GM18909 (cell line): ENCODE measurements around the gene SEC16A.

Experiments
- ATAC-seq: cut with Tn5 transposase; IDR thresholded peaks from one replicate; pipeline ENCODE4 v1.9.1; 2021; ENCODE audit warnings: mild to moderate bottlenecking; ENCODE audit not compliant: unreplicated experiment, poor library complexity

The SEC16A gene

DNA sequence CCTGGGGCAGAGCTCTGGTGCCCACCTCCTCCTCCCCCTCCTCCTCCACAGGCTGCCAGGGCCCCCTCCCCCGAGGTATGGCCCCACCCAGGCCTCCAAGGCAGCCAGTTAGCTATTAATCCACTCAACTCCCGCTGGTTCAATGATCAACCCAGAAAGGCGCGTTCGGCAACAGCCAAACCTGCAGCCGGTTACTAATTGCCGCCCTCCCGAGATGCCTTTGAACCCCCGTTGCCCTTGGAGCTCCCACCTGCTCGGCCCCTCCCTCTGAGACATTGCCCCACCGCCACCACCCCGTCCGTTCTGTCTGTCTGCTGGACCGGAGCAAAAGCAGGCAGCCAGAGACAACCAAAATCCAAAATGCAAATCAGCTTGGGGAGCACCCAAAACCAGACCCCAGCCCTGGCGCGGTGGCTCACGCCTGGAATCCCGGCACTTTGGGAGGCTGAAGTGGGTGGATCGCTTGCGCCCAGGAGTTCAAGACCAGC lies 37.3 kb upstream of the SEC16A start:
- no peak for ATAC-seq

DNA sequence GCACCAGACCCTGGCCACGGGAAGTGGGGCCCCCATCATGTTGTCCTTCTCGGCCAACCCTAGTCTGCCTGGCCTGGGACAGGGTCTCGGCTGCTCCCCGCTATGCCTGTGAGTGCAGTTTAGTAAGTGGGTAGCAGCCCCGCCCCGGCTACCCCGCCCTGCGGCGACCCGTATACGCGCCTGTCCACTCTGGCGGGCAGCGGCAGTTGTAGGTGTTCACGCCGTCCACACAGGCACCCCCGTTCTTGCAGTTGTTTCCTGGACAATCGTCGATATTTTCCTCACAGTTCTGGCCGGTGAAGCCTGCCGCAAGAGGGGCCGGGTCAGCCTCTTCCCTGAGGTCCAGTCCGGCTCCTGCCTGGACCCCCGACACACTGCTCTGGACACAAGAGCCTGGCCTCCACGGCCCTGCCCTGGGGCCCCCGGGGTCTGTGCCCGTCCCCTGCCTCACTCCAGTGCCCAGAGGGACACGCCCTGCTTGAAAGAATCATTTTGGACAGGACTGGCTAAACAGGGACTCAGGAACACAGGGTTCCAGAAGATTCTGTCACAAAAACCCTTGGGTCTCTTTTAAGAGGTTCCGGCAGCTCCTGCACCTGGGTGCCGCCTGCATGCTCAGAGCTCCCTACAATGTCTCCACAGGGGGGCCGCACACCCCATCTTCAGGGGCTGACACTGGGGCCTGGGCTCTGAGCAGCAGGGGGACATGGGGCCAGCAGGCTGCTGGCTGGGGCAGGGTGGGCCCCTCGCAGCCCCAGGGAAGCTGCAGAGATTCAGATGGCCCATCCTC lies 36.6 kb upstream of the SEC16A start:
- ATAC-seq: no peak

DNA sequence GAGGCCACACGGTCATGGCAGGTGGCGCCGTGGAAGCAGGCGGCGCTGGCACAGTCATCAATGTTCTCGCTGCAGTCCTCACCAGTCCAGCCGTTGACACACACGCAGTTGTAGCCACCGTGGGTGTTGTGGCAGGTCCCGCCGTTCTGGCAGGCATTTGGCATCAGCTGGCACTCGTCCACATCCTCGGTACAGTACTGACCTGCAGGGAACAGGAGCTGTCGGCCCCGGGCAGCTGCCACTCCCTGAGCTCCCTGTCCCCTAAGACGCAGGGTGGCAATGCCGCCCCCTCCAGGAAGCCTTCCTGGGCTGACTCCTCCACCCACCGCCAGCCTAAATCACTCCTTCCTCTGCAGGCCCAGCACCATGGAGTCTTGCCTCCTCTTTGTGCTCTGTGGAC lies 35.8 kb upstream of the SEC16A start:
- ATAC-seq: no peak

DNA sequence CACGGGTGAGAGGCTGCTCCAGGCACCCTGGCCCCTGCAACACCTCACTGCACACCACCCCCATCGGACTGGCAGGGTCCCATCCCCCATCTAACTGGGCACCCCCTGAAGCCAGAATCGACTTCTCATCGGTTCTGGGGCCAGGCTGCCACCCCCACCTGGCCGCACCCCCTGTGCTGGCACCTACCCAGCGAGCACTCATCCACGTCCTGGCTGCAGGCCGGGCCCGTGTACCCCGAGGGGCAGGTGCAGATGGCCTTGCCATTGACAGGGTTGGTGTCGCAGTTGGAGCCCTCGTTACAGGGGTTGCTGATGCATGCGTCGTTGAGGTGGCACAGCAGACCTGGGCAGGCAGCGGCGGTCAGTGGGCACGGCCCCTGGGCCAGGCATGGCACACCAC lies 35.1 kb upstream of the SEC16A start:
- ATAC-seq: no peak

GRCh38 chr9:136517012-136517743 lies 34.3 kb upstream of the SEC16A start:
- ATAC-seq: no peak

- ATAC-seq: no peak
Measured at GRCh38 chr9:136516191-136516654, 33.4 kb upstream of the SEC16A start.

GRCh38 chr9:136515276-136515675 lies 32.4 kb upstream of the SEC16A start:
- ATAC-seq: no peak

- no peak for ATAC-seq
Measured at GRCh38 chr9:136514022-136514714, 31.3 kb upstream of the SEC16A start.

DNA sequence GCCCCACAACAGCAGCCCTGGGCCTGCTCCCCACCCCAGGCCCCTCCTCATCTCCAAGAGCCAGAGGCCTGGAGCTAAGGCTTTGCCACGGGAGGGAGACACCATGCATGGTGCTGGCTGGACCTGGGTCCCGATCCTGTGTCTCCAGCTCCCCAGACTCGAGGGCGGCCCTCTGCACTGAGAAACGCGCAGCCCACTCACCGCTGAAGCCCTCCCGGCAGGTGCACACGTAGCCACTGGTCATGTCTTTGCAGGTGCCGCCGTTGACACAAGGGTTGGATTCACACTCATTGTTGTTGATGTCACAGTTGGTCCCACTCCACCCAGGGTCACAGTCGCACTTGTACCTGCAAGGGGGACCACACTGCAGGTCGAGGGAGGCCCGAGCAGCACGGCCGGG lies 30.4 kb upstream of the SEC16A start:
- no peak for ATAC-seq

- ATAC-seq: no peak
Measured at GRCh38 chr9:136512651-136513071, 29.8 kb upstream of the SEC16A start.

DNA sequence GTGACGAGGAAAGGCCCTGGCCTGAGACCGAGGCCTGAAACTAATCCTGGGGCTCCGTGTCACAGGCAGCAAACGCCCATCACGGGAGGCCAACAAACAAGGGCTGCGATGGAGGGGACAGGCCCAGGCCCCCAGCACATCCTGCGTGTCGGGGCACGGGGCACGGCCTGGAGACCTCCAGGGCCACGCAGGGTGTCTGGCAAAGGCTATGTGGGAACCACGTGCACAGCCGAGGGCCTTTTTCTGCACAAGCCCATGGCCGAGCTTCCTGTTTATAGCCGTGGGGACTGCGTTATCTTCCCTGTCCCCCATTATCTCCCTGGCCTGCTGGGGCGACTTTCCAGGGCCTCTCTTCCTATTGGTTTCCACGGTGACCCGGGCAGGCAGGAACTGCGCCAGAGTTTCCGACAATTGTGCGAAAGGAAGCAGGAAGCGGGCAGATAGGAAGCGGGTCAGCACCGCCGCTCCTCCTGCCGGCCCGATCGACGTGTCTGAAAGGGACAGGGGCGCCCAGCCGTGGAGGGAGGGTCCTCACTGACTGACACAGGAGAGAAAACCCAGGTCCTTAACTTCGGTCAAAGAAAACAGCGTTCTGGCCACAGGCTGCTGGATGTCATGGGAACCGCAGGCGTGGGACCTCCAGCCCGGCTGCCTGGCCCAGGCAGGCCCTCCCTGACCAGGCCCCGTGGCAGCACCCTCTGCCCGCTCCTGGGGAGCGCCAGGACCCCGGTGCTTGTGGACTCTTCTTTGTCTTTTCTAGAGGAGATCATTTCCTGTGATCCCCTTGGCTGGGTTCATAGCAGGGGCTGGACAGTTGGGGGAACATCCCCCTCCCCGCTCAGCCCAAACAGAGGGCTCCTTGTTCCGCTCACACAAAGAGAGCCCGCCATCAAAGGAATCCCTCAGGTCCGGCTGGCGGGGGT lies 29.1 kb upstream of the SEC16A start:
- no peak for ATAC-seq

- ATAC-seq: no peak
Measured at GRCh38 chr9:136511144-136511669, 28.4 kb upstream of the SEC16A start.

DNA sequence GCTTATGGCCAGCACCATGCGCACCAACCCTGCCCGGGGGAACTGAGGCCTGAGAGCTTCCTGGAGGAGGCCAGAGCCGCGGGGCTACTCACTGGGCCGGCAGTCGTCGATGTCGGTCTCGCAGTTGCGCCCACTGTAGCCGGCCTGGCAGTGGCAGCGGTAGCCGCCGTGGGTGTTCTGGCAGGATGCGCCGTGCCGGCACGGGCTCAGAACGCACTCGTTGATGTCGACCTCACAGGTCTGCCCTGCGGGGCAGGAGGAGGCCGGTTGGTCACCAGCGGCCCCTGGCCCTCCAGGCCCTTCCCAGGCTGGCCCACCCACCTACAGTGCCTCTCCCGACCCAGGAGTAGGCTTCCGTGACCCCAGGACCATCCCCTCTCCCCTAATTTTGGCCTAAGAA lies 27.7 kb upstream of the SEC16A start:
- ATAC-seq: no peak

DNA sequence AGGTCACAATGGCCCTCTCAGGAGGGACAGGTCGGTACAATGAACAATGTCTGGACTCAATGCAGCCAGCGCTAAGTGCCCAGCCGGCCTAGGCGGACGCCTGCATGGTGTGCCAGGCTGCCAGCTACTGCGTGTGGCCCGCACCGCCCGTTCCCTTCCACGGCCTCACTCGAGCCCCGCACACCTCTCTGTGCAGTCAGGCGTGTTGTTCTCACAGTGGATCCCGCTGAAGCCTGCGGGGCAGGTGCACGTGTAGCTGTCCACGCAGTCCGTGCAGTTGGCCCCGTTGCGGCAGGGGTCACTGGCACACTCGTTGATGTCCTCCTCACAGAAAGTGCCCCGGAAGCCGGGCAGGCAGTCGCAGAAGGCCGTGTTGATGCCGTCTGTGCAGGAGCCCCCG lies 26.7 kb upstream of the SEC16A start:
- ATAC-seq: no peak

GRCh38 chr9:136508729-136509500 lies 26.1 kb upstream of the SEC16A start:
- no peak for ATAC-seq

GRCh38 chr9:136507992-136508375 lies 25.1 kb upstream of the SEC16A start:
- no peak for ATAC-seq

- ATAC-seq: no peak
Measured at GRCh38 chr9:136507221-136507991, 24.6 kb upstream of the SEC16A start.

- no peak for ATAC-seq
Measured at GRCh38 chr9:136506425-136506824, 23.6 kb upstream of the SEC16A start.
